GM21381 (cell line): ENCODE results near the gene UNC93A.
"Not testable (repeated sequence)": the region's sequence is repeated elsewhere in the genome, so short reads cannot be mapped to it uniquely, and the experiment has no call there.

Source experiments
- ATAC-seq: cut with Tn5 transposase; IDR thresholded peaks from one replicate; pipeline ENCODE4 v1.9.1; 2021; ENCODE audit warnings: mild to moderate bottlenecking, moderate library complexity; ENCODE audit not compliant: unreplicated experiment

Gene UNC93A

GRCh38 chr6:167270499-167271311 is 20.4 kb upstream of the UNC93A start:
- ATAC-seq: no peak

- no peak for ATAC-seq
These were observed 19.0 kb upstream of the UNC93A start for GRCh38 chr6:167272151-167272550.

- ATAC-seq: no peak
These were observed 18.3 kb upstream of the UNC93A start for GRCh38 chr6:167272696-167273379.

- no peak for ATAC-seq
These were observed 16.8 kb upstream of the UNC93A start for GRCh38 chr6:167274270-167274669.

GRCh38 chr6:167275001-167275400 is 16.1 kb upstream of the UNC93A start:
- ATAC-seq: no peak

GRCh38 chr6:167275436-167275835 is 15.7 kb upstream of the UNC93A start:
- ATAC-seq: no peak

GRCh38 chr6:167276772-167277533 is 14.2 kb upstream of the UNC93A start:
- ATAC-seq: no peak

- not testable (repeated sequence) for ATAC-seq
These were observed 12.8 kb upstream of the UNC93A start for GRCh38 chr6:167278173-167278940.

- ATAC-seq: no peak
These were observed 11.2 kb upstream of the UNC93A start for GRCh38 chr6:167279766-167280446.

GRCh38 chr6:167280466-167280865 is 10.6 kb upstream of the UNC93A start:
- ATAC-seq: not testable (repeated sequence)

GRCh38 chr6:167282165-167282564 is 8.9 kb upstream of the UNC93A start:
- no peak for ATAC-seq

- ATAC-seq: not testable (repeated sequence)
These were observed 6.5 kb upstream of the UNC93A start for GRCh38 chr6:167284565-167284964.

- ATAC-seq: no peak
These were observed 5.9 kb upstream of the UNC93A start for GRCh38 chr6:167285077-167285770.

- ATAC-seq: no peak
These were observed 3.5 kb upstream of the UNC93A start for GRCh38 chr6:167287513-167288048.

- peak; percentile 75 for ATAC-seq
These were observed 2.4 kb upstream of the UNC93A start for GRCh38 chr6:167288591-167289225.

GRCh38 chr6:167289291-167289690 is 1.8 kb upstream of the UNC93A start:
- not testable (repeated sequence) for ATAC-seq

GRCh38 chr6:167291623-167292300 is 647 bp downstream of the UNC93A start:
- ATAC-seq: no peak
